ENCODE data around the gene FAM219A.

The FAM219A gene, protein sequence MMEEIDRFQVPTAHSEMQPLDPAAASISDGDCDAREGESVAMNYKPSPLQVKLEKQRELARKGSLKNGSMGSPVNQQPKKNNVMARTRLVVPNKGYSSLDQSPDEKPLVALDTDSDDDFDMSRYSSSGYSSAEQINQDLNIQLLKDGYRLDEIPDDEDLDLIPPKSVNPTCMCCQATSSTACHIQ

DNA sequence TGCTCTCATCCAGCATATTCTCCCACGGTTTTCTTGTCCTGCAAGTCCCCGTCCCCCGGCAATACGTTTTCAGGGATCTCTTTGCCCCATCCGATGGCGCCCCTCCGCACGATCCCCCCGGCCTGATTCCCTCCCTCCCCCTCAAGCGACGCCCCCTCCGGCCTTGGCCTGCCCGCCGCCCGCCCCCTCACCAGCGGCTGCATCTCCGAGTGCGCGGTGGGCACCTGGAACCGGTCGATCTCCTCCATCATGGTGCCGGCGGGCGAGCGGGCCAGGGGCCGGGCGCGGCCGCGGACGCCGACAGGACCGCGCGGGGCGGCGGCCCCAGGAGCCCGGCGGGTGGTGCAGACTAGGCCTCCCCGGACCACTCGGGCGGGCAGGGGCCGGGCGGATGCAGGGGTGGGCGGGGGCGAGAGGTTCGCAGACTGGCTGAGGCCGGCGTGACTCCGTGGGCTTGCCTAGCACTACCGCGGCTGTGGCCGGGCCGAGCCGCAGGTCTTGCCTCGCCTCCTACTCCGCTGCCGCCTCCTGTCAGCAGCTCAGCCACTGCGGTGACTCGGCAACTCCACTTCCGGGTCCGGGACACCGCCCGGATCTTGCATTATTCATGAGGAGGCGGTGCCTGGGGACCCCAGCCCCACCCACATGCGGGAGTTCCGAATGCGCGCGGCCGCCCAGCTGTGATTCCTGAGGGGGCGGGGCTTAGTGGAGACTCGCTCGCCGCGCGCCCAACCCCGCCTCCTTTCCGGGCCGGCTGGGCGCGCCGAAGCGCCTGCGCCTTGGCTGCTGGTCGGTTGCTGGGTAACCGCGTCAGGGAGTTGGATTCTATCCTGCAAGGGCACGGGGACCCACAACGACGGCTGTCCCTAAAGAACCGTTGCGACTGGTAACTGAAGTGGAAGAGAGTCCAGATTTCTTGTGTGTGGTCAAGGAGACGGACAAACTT is at the start of gene FAM219A, which contains the start of gene DNAI1:
Gene FAM219A, minus strand, starts transcription at position 558 of the 946 bp plus-strand sequence. Its CDS starts 307 bp downstream, at position 251.
Gene DNAI1, plus strand, starts transcription at position 793 of the 946 bp plus-strand sequence. CDS start 201 bp downstream, outside the sequence.
- peak; percentile 98 for DNase-seq

DNA sequence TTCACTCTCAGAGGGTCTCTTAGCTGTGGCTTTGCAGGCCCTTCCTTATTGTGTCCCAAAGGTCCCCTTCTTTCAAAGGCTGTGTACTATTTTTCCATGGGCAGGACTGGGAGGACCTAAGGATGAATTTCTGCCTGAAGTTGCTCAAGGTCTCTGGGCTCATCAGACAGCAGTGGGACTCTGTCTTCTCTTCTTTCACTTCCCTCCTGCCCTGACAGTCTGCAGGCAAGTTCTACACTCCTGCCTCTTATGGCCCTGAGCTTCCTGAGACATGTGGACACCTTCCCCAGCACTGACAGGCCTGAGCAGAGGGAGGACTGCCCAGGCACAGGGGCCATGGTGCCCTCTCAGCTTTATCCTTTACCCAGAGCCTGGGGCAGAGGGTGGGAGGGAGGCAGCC is 49.6 kb upstream of the FAM219A start:
- DNase-seq: no peak

DNA sequence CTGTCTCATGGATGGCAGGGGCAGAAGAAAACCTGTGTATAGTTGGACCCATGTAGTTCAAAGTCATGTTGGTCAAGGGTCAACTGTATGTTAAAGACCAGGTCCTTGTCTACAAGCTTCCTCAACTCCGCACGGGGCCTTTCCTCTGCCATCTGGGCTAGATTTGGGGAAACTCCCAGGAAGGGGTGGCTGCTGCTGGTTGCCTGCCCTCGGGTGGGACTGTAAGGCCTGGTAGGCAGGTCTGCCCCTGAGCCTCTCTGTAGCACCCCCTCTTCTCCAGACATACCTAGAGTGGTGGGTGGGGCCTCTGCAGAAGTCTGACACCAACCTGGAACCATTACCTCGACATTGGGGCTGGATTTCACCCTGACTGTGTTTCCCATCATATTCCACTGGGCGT is 49.2 kb upstream of the FAM219A start:
- no peak for DNase-seq

DNA sequence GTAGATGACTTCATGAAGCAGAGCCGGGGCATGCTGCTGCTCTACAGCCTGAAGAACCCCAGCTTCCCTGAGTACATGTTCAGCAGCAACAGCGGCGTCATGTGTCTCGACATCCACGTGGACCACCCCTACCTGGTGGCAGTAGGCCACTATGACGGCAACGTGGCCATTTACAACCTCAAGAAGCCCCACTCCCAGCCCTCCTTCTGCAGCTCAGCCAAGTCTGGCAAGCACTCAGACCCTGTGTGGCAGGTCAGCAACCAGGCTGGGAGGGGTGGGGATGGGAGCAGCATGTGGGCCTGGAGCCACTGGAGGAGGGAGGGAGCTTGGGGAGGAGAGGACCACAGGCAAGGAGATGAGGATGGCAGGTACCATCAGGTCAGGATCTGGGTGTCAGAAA is 48.3 kb upstream of the FAM219A start:
- no peak for DNase-seq

DNA sequence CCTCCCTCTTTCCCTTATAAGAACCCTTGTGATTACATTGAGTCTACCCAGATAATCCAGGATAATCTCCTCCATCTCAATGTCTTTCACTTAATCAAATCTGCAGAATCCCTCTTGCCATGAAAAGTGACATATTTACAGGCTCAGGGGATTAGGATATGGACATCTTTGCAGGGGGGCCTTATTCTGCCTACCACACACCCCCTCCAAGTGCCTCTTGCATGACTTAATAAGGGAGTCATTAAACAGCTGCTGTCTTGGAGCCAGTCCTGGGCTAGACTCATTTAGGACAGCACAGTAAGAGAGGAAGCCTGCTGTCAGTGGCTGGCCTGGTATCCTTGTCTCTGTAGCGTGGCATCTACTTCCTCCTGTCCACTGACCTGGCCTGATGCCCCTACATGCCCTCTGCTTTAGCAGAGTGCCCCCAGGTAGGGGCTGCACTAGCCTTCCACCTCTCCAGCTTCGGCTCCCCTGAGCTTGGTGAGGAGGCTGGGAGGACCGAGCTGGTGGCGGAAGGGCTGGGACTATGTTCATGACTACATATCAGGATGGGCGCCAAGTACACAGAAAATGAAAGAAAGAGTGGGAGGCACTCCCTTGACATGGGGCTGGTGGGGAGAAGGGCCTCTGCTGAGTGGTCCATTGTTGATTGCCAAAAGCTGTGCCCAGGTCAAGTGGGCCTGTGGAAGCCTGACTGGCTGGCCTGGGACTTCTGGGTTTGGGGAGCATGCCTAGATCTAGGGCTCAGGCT is 47.2 kb upstream of the FAM219A start:
- DNase-seq: no peak

DNA sequence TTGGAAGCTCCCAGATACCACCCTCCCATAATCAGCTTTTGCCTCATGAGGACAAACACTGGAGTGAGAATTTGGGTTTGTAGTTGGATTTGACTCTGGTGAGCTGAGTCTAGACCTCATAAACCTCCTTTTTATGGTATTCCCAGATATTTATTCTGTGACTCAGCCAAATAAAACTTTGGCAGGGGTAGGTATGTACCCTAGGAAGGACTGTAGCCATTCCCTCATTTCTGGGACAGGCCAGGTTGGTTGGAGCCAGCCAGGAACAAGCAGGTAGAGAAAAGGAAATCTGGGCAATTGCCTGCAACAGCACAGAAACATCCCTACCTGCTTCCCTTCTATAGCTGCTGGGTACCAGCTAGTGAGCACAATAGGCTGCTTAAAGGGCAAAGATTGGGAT is 45.0 kb upstream of the FAM219A start:
- DNase-seq: no peak

DNA sequence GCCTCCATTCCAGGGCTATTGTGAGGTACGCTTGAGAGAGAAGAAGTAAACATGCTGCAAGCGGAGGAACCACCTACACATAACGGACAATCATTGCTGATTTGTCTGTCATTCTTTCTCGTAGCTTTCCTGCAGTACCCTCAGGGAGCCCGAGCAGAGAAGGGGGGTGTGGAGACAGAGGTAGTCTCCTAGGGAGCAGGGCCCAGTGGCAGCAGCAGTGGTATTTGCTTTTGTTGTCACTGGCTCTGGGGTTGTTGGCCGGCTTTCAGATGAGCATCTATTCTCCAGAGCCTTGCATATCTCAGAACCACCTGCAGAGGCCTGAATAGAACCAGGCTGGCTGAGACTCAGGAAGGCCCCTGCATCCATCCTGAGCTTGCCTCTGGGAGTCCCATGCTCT is 44.5 kb upstream of the FAM219A start:
- no peak for DNase-seq

DNA sequence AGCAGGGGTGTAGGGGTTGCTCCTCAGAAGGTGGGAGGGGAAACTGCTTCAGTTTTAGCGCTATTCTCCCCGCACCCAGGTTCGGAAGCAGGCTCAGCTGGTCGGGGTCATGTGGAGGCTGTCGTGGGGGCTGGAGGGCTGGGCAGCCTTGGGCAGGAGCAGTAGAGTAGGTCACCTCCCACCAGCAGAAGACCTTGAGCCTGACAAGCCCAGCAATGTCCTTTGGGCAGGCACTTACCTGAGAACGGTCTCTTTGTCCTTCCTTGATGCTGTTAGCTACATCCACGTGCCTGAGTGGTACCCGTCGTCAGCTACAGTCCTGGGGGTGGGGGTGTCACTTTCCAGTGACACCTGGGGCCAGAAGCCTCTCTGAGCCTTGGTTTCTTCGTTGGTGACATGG is 44.1 kb upstream of the FAM219A start:
- DNase-seq: no peak

DNA sequence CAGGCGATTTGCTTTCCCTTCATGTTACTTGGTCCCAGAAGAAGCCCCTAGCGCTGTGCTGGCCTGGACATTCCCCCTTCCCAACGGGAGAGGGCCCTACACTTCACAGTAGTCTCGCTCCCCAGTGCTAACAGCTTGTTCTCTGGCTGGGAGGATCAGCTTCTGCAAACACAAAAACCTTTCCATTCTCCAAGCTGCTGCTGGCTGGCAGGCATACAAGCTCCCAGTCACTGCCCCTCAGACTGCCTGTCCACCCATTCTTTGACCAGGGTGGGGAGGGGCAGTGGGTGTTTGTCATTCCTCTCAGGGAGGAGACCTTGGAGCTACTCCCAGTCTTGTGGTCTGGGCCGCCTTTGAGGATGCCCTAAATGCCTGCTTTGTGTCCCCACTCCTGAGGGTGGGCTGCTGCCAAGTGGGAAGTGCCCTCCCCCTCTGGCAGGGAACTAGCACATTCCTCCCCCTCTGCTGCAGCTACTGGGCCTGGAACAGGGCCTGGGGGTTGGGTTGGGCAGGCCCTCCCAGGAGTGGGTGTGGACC is 43.6 kb upstream of the FAM219A start:
- DNase-seq: no peak

DNA sequence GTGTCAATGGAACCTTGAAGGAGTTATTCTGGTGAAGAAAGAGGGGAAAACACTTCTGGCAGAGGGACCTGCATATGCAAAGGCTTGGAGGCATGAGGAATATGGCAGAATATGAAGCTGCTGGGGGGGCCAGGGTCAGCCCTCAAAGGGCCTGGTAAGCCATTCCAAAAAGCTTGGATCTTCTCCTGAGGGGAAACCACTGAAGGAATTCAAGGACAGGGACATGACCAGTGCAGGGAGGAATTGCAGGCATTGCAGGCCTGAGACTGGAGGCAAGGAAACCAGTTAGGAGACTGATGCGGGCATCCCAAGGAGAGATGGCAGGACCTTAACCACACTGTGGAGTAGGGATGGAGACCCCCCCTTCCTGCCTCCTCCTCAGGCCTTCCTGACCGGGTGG is 43.0 kb upstream of the FAM219A start:
- no peak for DNase-seq

DNA sequence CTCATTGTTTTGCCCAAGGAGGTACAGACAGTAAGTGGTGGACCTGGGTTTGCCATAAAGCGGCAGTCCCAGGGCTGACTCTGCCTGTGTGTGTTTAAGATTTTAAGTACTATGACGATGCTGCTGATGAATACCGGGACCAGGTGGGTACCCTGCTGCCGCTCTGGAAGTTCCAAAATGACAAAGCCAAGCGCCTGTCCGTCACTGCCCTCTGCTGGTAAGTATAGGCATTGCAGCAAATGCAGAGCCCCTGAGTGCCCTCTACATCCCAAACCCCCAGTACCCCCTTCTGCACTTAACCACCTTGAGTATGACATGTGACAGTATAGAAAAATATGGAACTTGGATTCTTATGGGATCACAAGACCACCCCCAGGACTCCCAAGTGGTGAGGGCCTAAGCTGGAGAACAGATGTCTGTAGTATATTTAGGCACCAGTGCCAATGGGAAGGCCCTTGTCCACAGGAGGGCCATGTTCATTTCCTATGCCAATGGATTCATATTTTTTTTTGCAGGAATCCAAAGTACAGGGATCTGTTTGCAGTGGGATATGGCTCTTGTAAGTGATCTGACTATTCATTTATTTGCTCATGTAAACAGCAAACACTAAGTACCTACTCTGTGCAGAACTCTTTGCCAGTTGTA is 42.4 kb upstream of the FAM219A start:
- DNase-seq: peak; percentile 67 to 70

DNA sequence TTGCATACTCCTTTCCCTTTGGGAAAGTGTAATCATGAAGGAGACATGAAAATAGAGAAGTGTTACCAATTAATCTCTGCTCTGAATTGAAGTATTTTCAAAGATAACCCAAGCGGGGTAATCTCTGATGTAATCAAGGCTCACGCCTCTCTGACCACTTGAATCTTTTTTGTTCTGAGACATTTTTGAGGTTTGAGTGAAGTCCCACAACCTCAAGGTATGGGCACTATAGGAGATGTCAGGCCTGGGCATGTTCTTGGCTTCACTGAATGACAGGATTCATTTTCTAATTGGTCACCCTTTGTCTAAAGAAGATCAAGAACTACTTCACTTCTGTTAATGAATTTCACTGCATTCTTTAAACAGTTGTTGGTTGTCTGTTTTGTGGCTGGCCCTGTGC is 40.7 kb upstream of the FAM219A start:
- DNase-seq: no peak

DNA sequence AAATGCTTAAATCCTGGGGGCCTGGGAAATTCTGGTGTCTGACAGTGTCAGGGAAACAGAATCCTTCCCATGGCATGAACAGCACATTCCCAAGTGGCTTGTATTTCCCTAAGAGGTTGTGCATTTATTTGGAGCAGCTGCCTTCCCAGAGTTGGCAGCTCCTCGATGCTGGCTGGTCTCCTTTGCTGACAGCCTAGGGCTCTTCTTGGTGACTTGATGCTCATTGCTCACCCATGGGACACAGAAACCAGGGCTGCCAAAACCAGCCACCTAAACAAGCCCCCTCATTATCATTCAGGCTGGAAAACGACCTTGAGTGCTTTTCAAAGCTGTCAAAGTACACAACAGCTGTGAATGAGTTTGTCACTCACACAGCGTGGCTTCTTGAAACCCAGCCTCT is 40.2 kb upstream of the FAM219A start:
- DNase-seq: no peak

DNA sequence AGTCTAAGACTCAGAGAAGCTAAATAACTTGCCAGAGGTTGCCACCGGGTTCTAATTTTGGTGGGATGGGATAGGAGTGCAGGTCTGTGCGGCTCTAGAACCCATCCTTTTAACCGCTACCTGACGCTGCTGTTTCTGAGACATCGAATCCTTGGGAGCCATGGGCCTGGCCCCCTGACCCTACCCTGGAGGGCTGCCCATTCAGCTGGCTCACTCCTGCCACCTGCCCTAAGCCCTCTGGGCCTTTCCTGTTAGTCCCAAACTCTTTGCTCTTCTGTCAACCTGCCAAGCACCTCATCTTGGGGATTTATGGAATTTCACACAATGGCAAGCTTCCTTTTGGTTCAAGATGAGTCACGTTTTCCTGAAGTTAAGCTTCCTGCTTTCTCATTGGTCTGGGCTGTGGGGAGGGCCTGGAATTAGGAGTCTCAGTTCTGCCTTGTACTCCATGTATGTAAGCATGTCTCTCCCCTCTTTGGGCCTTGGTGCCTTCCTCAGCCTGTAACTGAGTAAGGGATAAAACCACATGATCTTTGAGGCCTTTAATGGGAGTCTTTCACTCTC is 37.9 kb upstream of the FAM219A start:
- no peak for DNase-seq

DNA sequence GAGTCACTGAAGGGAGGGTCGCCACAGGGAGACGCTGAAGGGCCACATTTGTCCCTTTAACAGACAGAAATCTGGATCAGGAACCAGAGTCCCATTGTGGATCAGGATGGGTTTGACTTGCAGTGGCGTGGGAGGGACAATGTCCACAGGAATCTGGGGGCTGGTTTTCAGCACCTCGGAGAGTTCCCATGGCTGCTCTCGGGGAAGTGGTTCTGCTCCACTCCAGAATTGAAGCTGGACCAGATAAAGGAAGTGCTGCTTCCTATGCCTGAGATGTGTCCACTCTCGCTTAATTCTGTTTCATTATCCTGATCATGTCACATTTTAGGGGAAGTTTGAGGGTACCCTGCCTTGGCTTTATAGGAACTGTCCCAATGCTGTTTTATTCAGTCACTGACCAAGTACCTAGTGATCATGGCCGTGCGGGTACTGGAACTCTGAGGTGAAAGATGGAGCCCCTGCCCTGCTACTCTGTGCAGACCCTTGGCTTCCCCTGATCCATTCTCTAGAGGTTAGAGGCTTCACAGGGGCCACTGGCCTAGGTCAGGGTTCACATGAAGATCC is 35.7 kb upstream of the FAM219A start:
- DNase-seq: peak in 1 of 2 experiments; percentile 11

DNA sequence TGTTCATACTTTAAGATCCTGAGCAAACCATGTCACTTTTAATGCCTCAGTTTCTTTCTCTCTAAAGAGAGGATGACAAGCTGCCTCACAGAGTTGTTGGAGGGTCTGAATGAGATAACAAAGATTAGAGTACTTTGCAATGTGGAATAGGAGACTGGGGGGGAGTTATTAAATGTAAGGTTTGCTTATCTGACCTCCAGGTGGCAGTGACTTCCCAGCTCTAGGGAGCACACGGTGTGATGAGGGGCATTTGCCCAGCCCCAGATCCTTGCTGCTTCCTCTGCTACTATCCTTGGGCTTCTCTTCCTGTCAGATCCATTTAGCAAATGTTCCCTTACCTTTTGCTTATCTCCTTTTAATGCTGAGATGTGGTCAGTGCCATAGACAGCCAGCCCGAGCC is 33.7 kb upstream of the FAM219A start:
- DNase-seq: no peak

DNA sequence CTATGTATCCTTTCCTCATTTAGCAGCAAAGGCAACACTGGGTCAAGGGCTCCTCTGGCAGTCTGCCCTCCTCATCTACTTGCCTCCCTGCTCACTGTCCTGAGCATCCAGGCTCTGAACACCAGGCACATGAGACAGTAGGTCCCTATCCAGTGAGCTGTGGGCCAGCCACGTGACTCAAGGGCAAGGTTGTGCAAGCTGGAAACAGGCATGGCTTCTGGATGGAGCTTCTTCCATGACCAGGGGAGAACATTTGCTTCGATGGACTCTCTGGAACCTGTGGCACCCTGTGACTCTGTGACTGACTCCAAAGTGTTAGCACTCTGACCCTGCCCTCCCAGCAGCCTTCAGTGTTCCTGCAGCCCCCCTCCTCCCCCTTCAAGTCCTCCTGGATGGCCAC is 33.2 kb upstream of the FAM219A start:
- DNase-seq: no peak

DNA sequence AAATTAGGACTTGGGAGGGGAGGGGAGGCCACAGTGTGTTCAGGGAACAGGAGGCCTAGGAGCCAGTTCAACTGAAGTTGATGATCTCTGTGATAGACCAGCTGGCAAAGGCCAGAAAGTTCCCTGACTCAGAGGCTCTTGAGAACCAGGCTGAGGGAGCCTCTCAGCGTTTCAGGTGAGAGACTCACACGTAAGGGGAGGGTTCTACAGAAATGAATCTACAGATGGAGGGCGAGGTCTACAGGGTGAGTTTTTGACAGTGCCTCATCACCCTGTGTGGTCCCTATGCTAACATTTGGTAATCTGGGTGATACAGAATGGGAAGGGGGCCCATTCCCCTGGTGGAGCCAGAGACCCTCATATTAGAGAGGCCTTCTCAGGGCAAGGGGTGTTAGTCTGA is 32.4 kb upstream of the FAM219A start:
- DNase-seq: no peak

DNA sequence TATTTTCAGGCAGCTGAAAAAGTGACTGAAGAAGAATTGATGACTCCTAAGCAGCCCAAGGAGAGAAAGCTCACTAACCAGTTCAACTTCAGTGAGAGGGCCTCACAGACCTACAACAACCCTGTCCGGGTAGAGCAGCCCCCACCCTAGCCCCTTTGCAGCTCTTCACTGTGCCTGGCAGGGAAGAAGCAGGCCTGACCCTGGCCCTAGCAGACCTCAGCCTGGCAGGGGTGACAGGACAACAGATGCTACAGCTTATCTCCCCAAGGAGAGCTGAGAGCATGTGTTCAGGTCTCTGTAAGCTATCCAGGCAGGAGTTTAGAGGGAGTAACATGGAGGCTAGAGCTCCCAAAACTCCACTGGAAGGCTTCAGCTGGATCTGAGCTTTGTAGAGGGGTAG is 32.0 kb upstream of the FAM219A start:
- no peak for DNase-seq

DNA sequence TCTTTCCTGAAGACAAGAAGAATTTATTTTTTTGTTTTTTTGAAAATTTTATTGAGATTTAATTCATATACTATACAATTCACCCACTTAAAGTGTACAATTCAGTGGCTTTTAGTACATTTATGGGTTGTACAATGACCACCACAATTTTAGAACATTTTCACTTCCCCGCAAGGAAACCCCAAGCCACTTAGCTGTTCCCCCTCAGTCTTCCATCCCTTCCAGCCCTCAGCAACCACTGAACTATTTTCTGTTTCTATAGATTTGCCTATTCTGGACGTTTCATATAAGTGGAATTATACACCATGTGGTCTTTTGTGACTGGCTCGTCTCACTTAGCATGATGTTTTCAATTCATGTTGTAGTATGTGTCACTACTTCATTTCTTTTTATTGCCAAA is 28.2 kb upstream of the FAM219A start:
- no peak for DNase-seq

DNA sequence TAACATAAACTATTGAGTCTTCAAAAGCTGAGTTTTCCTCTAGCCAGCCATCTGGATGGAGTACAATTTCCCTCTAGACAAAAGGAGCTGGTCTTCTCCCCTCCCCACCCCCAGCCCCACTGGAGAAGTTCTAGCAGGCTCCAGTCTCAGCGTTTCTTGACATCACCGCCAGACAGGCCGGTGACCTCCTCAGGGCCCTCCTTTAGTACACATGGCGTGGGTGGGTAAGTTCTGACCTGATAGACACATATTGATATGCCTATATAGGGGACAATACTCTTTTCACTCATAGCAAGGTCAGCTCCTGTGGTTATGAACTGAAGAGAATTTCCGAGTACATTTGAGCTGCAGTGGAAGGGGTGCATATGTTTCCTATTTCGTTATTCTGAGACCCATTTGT is 27.5 kb upstream of the FAM219A start:
- no peak for DNase-seq

DNA sequence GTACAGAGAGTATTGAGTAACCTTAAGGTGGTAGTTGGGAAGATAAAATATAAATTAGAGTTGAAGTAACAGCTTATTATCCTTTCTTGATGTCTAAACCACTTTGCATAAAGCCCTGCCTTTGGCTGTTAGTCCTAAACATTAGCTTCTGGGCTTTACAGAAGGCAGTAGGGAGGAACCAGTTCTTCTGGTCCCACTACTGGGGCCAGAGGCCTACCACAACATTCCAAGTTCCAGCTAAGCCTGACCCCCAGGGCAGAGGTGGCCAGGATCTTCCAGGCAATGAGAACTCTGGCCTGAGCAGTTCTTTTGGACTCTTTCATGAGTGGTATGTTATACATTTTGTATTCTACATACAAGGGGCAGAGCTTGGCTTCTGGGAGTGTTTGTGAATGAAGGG is 26.3 kb upstream of the FAM219A start:
- no peak for DNase-seq
